Mammary epithelial cell (primary cell): ENCODE results near the gene PTTG1IP2.

Source experiments
- CTCF ChIP-seq, 2 donors: IDR thresholded peaks in 1 of 2; conservative IDR thresholded peaks in 1 of 2; 2 replicates each; pipeline ENCODE4 v1.5.1; 2011 to 2012; ENCODE audit warnings: inconsistent platforms in 2 of 2, low read length in 2 of 2, mild to moderate bottlenecking in 2 of 2, control low read depth in 1 of 2, low read depth in 1 of 2; ENCODE audit not compliant: insufficient read depth in 1 of 2; ENCODE audit errors: extremely low read depth in 1 of 2
- EZH2 ChIP-seq: IDR thresholded peaks from 2 replicates; pipeline ENCODE4 v1.6.1; 2012; ENCODE audit warnings: low read length, inconsistent platforms, borderline replicate concordance

- TF ChIP-seq CTCF (conservative IDR thresholded peaks at IDR 0.05 in 1 of 2, IDR thresholded peaks at IDR 0.05 in 1 of 2; ENCODE audit: extremely low read depth in 1 of 2, insufficient read depth in 1 of 2, low read depth in 1 of 2, low read length in 2 of 2) (no peak), EZH2 (no peak)
Measured at GRCh38 chr7:90495241-90495640, 25.8 kb downstream of the PTTG1IP2 start.
